Placental pericyte (primary cell): Measurements from ENCODE around the gene CNGA2. TPM values are rescaled to one million over a fixed set of nuclear protein-coding genes. Genes with fewer than 3 reads are reported as not detected.

Experiments
- total RNA-seq: library from RNA; depleted of rRNA; stranded (reverse); fragments of >200 nt; gene quantifications from 2 replicates; pipeline ENCODE4 v1.2.3, GENCODE V29; 2012

CNGA2 gene
- total RNA-seq, result not detected in 2 replicates

GRCh38 chrX:151734446-151734845, at the start of gene CNGA2:
TSS of gene CNGA2 (plus strand) at chrX:151734746. CDS start at chrX:151738484, 3,738 bp downstream.

GRCh38 chrX:151694661-151695582, 39.6 kb upstream of the CNGA2 start, which contains the start of gene PRRG3:
TSS of gene PRRG3 (plus strand) at chrX:151695458. CDS start at chrX:151698815, 3,357 bp downstream.

GRCh38 chrX:151715752-151716151, 18.8 kb upstream of the CNGA2 start, which contains the start of gene FATE1:
TSS of gene FATE1 (plus strand) at chrX:151716035. CDS start at chrX:151716120, 85 bp downstream.

Other genes starting within 250 kb of the CNGA2 start
- not detected in 2 replicates for gene PASD1, start 171.1 kb upstream of the CNGA2 start, total RNA-seq
- not detected in 2 replicates for gene PRRG3, start 39.3 kb upstream of the CNGA2 start, total RNA-seq
- gene FATE1, start 18.7 kb upstream of the CNGA2 start, total RNA-seq, result not detected in 2 replicates
- not detected in 2 replicates for gene MAGEA4, start 178.1 kb downstream of the CNGA2 start, total RNA-seq
- 10.3 and 15.1 TPM in 2 replicates for gene GABRE, start 239.9 kb downstream of the CNGA2 start, total RNA-seq